Endothelial cell of umbilical vein (primary cell): ENCODE data around the gene UTP18. TPM values are rescaled to one million over a fixed set of nuclear protein-coding genes. Genes with fewer than 3 reads are reported as not detected.

ENCODE experiments used
- BruUV-seq: library from RNA; stranded (reverse); fragments of 400-500 nt; replicated peaks from 2 replicates; lab custom pipeline; 2021; lab: Mats Ljungman, UMichigan
- CTCF ChIA-PET: fragments of 300-600, 350-600 bp; sonication (Branson Sonifier 250); formaldehyde crosslinking; loops from one replicate; lab custom pipeline; 2021; ENCODE audit warnings: antibody characterized with exemption, inconsistent platforms; lab: Charles Lee
- POLR2A ChIA-PET: fragments of 300-600, 350-600 bp; sonication (Branson Sonifier 250); formaldehyde crosslinking; loops from one replicate; lab custom pipeline; 2021; ENCODE audit warnings: antibody characterized with exemption, inconsistent platforms; lab: Charles Lee
- DNase-seq: peaks from one replicate; pipeline ENCODE4 v3.0.0-alpha.2; 2011; ENCODE audit warnings: low read depth, low spot score
- FAIRE-seq: peaks from 2 replicates; lab custom pipeline; 2011; peaks lifted over from hg19 to GRCh38; lab: Jason Lieb, UNC
- H2AFZ ChIP-seq: 2 replicates; pipeline ENCODE4 v1.6.0; 2012; ENCODE audit warnings: low read depth, low read length, control low read depth, inconsistent platforms
- H3K27ac ChIP-seq: 2 replicates; pipeline ENCODE4 v1.5.1; 2011; ENCODE audit warnings: low read depth, mild to moderate bottlenecking, control low read depth, low read length, moderate library complexity; ENCODE audit not compliant: insufficient read depth
- H3K27me3 ChIP-seq, 2 experiments: 2 replicates each; pipeline versions ENCODE4 v1.6.0 to v1.6.1; 2011; ENCODE audit warnings: low read length in 2 of 2, mixed read lengths in 1 of 2; ENCODE audit not compliant: control insufficient read depth in 2 of 2, insufficient read depth in 2 of 2
- H3K36me3 ChIP-seq, 2 experiments: 2 replicates in 1 of 2; 3 replicates in 1 of 2; pipeline ENCODE4 v1.5.1; 2011; ENCODE audit warnings: low read length in 2 of 2, mild to moderate bottlenecking in 1 of 2, moderate library complexity in 1 of 2; ENCODE audit not compliant: control insufficient read depth in 2 of 2, insufficient read depth in 2 of 2; ENCODE audit errors: extremely low read depth in 1 of 2
- H3K4me1 ChIP-seq: 3 replicates; pipeline ENCODE4 v1.5.1; 2011; ENCODE audit warnings: mild to moderate bottlenecking, low read length; ENCODE audit not compliant: control insufficient read depth, insufficient read depth; ENCODE audit errors: extremely low read depth
- H3K4me2 ChIP-seq: 2 replicates; pipeline ENCODE4 v1.6.1; 2011; ENCODE audit warnings: low read length, control low read depth, mixed read lengths; ENCODE audit not compliant: insufficient read depth
- H3K4me3 ChIP-seq, 3 experiments: fragments of 200-600 bp in 1 of 3; sonication (generic), shearing (Covaris generic) in 1 of 3; replicated peaks in 1 of 3; 2 replicates each; pipeline ENCODE4 v1.5.1; 2011 to 2016; ENCODE audit warnings: control low read depth in 3 of 3, low read length in 3 of 3, mild to moderate bottlenecking in 2 of 3, inconsistent platforms in 1 of 3, low read depth in 1 of 3, moderate library complexity in 1 of 3; ENCODE audit not compliant: insufficient read depth in 1 of 3
- H3K79me2 ChIP-seq: 2 replicates; pipeline ENCODE4 v1.6.0; 2012; ENCODE audit warnings: low read length, inconsistent platforms; ENCODE audit not compliant: control insufficient read depth, insufficient read depth
- H3K9ac ChIP-seq: replicated peaks from 2 replicates; pipeline ENCODE3; 2011; ENCODE audit warnings: low read length, control low read depth; ENCODE audit not compliant: insufficient read depth; ENCODE audit errors: extremely low read depth
- H3K9me1 ChIP-seq: replicated peaks from 3 replicates; pipeline ENCODE4 v1.6.0; 2011; ENCODE audit warnings: mild to moderate bottlenecking, low read length; ENCODE audit not compliant: control insufficient read depth, insufficient read depth; ENCODE audit errors: extremely low read depth
- H3K9me3 ChIP-seq: replicated peaks from 2 replicates; pipeline ENCODE4 v1.5.1; 2012; ENCODE audit warnings: low read length, inconsistent platforms; ENCODE audit not compliant: control insufficient read depth, insufficient read depth
- H4K20me1 ChIP-seq: replicated peaks from 2 replicates; pipeline ENCODE3; 2011; ENCODE audit warnings: mild to moderate bottlenecking, low read length; ENCODE audit not compliant: control insufficient read depth, insufficient read depth; ENCODE audit errors: extremely low read depth
- CTCF ChIP-seq, 2 donors: IDR thresholded peaks; 1 replicate in 1 of 2; 2 replicates in 1 of 2; pipeline ENCODE4 v1.5.1; 2011; ENCODE audit warnings: low read length in 2 of 2, mild to moderate bottlenecking in 2 of 2, moderate library complexity in 2 of 2, control low read depth in 1 of 2, inconsistent platforms in 1 of 2, low read depth in 1 of 2; ENCODE audit not compliant: insufficient read depth in 1 of 2; ENCODE audit errors: extremely low read depth in 1 of 2
- EZH2 ChIP-seq: IDR thresholded peaks from 2 replicates; pipeline ENCODE4 v1.6.1; 2012; ENCODE audit warnings: borderline replicate concordance, low read depth, mild to moderate bottlenecking, moderate library complexity, low read length, inconsistent platforms; ENCODE audit not compliant: severe bottlenecking
- FOS ChIP-seq: IDR thresholded peaks from 2 replicates; pipeline ENCODE4 v1.6.1; 2011; ENCODE audit warnings: mild to moderate bottlenecking, low read length, moderate library complexity, borderline replicate concordance; ENCODE audit not compliant: insufficient read depth
- GATA2 ChIP-seq: IDR thresholded peaks from 2 replicates; pipeline ENCODE4 v1.7.0; 2011; ENCODE audit warnings: low read depth, mild to moderate bottlenecking, moderate library complexity, mixed read lengths, low read length; ENCODE audit not compliant: insufficient read length, insufficient read depth
- MYC ChIP-seq: IDR thresholded peaks from one replicate; pipeline ENCODE4 v1.6.1; 2011; ENCODE audit warnings: mild to moderate bottlenecking, low read depth, low read length
- POLR2AphosphoS5 ChIP-seq: IDR thresholded peaks from 2 replicates; pipeline ENCODE4 v1.6.1; 2012; ENCODE audit warnings: low read depth, mild to moderate bottlenecking, control low read depth, low read length, moderate library complexity; ENCODE audit not compliant: insufficient read depth
- dilution Hi-C: fragments of 300-500 bp; cut with MboI; formaldehyde crosslinking; loops from one replicate; pipeline ENCODE4 v1.15.0; 2019; ENCODE audit warnings: low sequenced_read_pairs; ENCODE audit not compliant: extremely low pct_ligation_motif_present
- intact Hi-C: fragments of 100-400 bp; cut with micrococcal nuclease; formaldehyde crosslinking; loops from one replicate; pipeline ENCODE4 v1.10.0; 2022
- polyA plus RNA-seq, 4 experiments: library from polyadenylated mRNA; depleted of rRNA in 3 of 4; stranded (reverse) in 3 of 4; unstranded in 1 of 4; fragments of >200 nt; gene quantifications; 2 replicates each; pipeline versions ENCODE4 v1.2.1 to v1.2.3, GENCODE V29; 2011 to 2012; ENCODE audit warnings: missing spikeins in 1 of 4
- total RNA-seq: library from RNA; stranded (reverse); gene quantifications from 2 replicates; pipeline ENCODE4 v1.2.3, GENCODE V29; 2021

UTP18 gene
- total and polyA plus RNA-seq, 2 donors (not counting 3 experiments of a cell fraction or from before 2014, with no cell fraction given), result 9.1 to 29.3 TPM

GRCh38 chr17:51257150-51258081, 2.9 kb upstream of the UTP18 start:
- no peaks in the 10 kb centered on the region for H3K9me1 ChIP-seq
- H3K9me3 ChIP-seq, result no peaks in the 10 kb centered on the region
- H3K27me3 ChIP-seq, result no peaks in the 10 kb centered on the region
- H2AFZ ChIP-seq, result no peak overlapping the region
- dilution Hi-C loops (no loop called here), intact Hi-C loops (no loop called here)
- no TSS peak for BruUV-seq
- no peak overlapping the region for H3K27ac ChIP-seq
- peaks cover 67% of the 10 kb centered on the region for H3K79me2 ChIP-seq
- ChIA-PET CTCF (interaction anchor here (0.9 kb wide), 1 partner anchor 33 kb away, joined by 3 read pairs; no protein-coding TSS in a partner anchor), POLR2A (no interaction called here)
- TF ChIP-seq FOS (no peak), EZH2 (no peak), POLR2AphosphoS5 (no peak), GATA2 (no peak), CTCF (IDR thresholded peaks at IDR 0.05; ENCODE audit: extremely low read depth in 1 of 2, insufficient read depth in 1 of 2, low read depth in 1 of 2, low read length in 2 of 2) (no peak), MYC (no peak)
- FAIRE-seq (no peak), DNase-seq (no peak)
- no peak overlapping the region for H3K4me2 ChIP-seq
- no peaks in the 10 kb centered on the region for H4K20me1 ChIP-seq
- H3K4me3 ChIP-seq, result no peak overlapping the region
- H3K36me3 ChIP-seq, result no peaks in the 10 kb centered on the region
- peaks cover 19% of the 10 kb centered on the region for H3K4me1 ChIP-seq
- no peak overlapping the region for H3K9ac ChIP-seq
